ENCODE results near the gene VSTM2B.

DNA sequence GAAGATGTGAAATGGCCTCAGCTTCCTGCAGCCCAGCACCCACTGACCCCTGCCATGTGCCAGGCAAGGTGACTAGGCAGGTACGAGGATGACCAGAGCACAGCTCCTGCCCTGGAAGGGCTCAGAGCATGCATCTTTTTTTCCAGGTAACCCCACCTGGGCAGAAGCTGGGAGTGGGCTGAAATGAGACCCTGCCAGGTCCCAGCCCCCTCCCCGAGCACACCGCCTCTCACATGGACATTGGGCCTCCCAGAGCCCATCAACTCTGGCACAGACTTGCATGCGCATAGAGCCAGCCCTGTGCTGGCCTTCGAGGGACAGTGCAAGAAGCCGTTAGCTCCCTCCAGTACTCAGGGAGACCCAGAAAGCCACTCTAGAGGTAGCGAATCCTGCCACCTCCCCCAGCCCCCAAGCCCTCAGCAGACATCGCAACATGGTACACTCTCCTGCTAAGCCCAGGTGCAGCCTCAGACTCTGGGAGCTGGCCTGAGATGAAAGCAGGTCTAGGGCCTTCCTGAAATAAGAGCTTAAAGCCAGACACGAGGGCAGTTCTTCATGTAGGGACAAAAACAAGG is 8.9 kb upstream of the VSTM2B start:
- TF ChIP-seq, protein P1, sequence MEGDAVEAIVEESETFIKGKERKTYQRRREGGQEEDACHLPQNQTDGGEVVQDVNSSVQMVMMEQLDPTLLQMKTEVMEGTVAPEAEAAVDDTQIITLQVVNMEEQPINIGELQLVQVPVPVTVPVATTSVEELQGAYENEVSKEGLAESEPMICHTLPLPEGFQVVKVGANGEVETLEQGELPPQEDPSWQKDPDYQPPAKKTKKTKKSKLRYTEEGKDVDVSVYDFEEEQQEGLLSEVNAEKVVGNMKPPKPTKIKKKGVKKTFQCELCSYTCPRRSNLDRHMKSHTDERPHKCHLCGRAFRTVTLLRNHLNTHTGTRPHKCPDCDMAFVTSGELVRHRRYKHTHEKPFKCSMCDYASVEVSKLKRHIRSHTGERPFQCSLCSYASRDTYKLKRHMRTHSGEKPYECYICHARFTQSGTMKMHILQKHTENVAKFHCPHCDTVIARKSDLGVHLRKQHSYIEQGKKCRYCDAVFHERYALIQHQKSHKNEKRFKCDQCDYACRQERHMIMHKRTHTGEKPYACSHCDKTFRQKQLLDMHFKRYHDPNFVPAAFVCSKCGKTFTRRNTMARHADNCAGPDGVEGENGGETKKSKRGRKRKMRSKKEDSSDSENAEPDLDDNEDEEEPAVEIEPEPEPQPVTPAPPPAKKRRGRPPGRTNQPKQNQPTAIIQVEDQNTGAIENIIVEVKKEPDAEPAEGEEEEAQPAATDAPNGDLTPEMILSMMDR (IDR thresholded peaks at IDR 0.05; ENCODE audit: low read depth, low read length): no peak
- TF ChIP-seq EZH2phosphoT487 (IDR thresholded peaks at IDR 0.05; ENCODE audit: low read depth): no peak
